GM06990 (cell line): ENCODE measurements around the gene GLT8D2.

Experiments used
- DNase-seq: peaks from one replicate; pipeline ENCODE4 v3.0.0-alpha.2; 2011; ENCODE audit not compliant: insufficient read length; ENCODE audit errors: extremely low read depth
- H3K27me3 ChIP-seq: replicated peaks from 2 replicates; pipeline ENCODE4 v1.6.0; 2011; ENCODE audit warnings: low read length; ENCODE audit not compliant: control insufficient read depth, insufficient read depth
- H3K36me3 ChIP-seq: 2 replicates; pipeline ENCODE4 v1.5.1; 2011; ENCODE audit warnings: low read length; ENCODE audit not compliant: control insufficient read depth, insufficient read depth
- H3K4me3 ChIP-seq: replicated peaks from 2 replicates; pipeline ENCODE4 v1.5.1; 2011; ENCODE audit warnings: low read depth, mild to moderate bottlenecking, control low read depth, low read length
- CTCF ChIP-seq: IDR thresholded peaks from 2 replicates; pipeline ENCODE4 v1.5.1; 2011; ENCODE audit warnings: low read length, control low read depth, mild to moderate bottlenecking, inconsistent platforms; ENCODE audit not compliant: insufficient read depth, poor library complexity, severe bottlenecking

GLT8D2 gene

GRCh38 chr12:104049903-104050356 is at the start of gene GLT8D2:
GLT8D2 (minus strand) TSS chr12:104050187; CDS start chr12:104019648, 30,539 bp downstream.
- DNase-seq, result no peak
- H3K4me3 ChIP-seq, result no peak within 1 kb of the TSS

GRCh38 chr12:104097954-104098353 is 48.0 kb upstream of the GLT8D2 start:
- H3K27me3 ChIP-seq, result no peaks in the 10 kb centered on the region
- DNase-seq, result no peak
- TF ChIP-seq CTCF, result no peak
- no peaks in the 10 kb centered on the region; the same call in 1 of the 2 replicates for H3K36me3 ChIP-seq
- H3K4me3 ChIP-seq, result no peak overlapping the region

More at GRCh38 chr12:104049903-104050356, at the start of gene GLT8D2:
- no peaks in the 10 kb centered on the region for H3K36me3 ChIP-seq
- no peaks in the 10 kb centered on the region for H3K27me3 ChIP-seq
- TF ChIP-seq CTCF, result no peak

- DNase-seq, result no peak
- Histone ChIP-seq H3K4me3 (no peak overlapping the region), H3K36me3 (no peaks in the 10 kb centered on the region; the same call in 1 of the 2 replicates), H3K27me3 (no peaks in the 10 kb centered on the region)
- no peak for TF ChIP-seq CTCF
Measured at GRCh38 chr12:104095289-104095688, 45.3 kb upstream of the GLT8D2 start.

- H3K27me3 ChIP-seq, result no peaks in the 10 kb centered on the region
- DNase-seq, result no peak
- H3K36me3 ChIP-seq, result no peaks in the 10 kb centered on the region; the same call in 1 of the 2 replicates
- H3K4me3 ChIP-seq, result no peak overlapping the region
- TF ChIP-seq CTCF, result no peak
Measured at GRCh38 chr12:104094284-104094683, 44.3 kb upstream of the GLT8D2 start.

GRCh38 chr12:104091136-104091535 is 41.1 kb upstream of the GLT8D2 start:
- peaks cover 2% of the 10 kb centered on the region; the same call in 1 of the 2 replicates for H3K36me3 ChIP-seq
- no peaks in the 10 kb centered on the region for H3K27me3 ChIP-seq
- no peak overlapping the region for H3K4me3 ChIP-seq
- TF ChIP-seq CTCF, result no peak
- no peak for DNase-seq

GRCh38 chr12:104090685-104091084 is 40.7 kb upstream of the GLT8D2 start:
- TF ChIP-seq CTCF, result no peak
- peaks cover 2% of the 10 kb centered on the region; the same call in 1 of the 2 replicates for H3K36me3 ChIP-seq
- H3K4me3 ChIP-seq, result no peak overlapping the region
- H3K27me3 ChIP-seq, result no peaks in the 10 kb centered on the region
- no peak for DNase-seq
